Esophagus squamous epithelium (tissue), 4 donors: ENCODE data around the gene SOX21.

ENCODE experiments used
- CTCF ChIP-seq, 6 experiments: fragments of 450-650 bp in 4 of 6; fragments of 200-600 bp in 2 of 6; sonication (generic) in 2 of 6; IDR thresholded peaks; one replicate each; pipeline ENCODE4 v1.5.1; 2016 to 2019; ENCODE audit warnings: antibody characterized with exemption in 6 of 6, mild to moderate bottlenecking in 4 of 6, moderate library complexity in 4 of 6
- POLR2A ChIP-seq, 4 donors: fragments of 450-650 bp; IDR thresholded peaks; one replicate each; pipeline ENCODE4 v1.6.1; 2017; ENCODE audit warnings: antibody characterized with exemption in 4 of 4, mild to moderate bottlenecking in 4 of 4, moderate library complexity in 3 of 4

DNA sequence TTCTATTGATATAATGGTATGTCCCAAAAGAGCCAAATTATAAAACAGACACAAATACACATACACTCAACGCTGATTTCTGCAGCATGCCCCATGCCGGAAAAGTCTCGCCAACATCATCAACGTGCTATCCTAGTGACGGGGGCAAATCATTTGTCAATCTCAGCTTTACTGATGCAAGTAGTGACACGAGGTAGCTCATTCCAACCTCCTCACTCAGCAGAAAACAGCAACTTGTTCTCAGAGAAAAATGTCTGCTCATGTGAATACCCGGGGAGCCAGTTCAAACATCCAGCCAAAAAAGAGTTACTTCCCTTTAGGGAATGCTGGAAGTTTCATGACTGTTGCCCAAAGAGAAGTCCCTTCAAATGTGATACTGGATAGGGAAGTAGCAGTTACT, 46.3 kb downstream of the SOX21 start:
- TF ChIP-seq CTCF (IDR thresholded peaks at IDR 0.05) (no peak), POLR2A (IDR thresholded peaks at IDR 0.05) (no peak)
